Nephron progenitor cell (in vitro differentiated cells): Measurements from ENCODE around the gene NOS3.

ENCODE experiments used
- DNase-seq: peaks from one replicate; pipeline ENCODE4 v3.0.0; 2021
- H3K27ac Mint-ChIP-seq: 2 replicates; pipeline ENCODE4 v1.8.0; 2021; ENCODE audit warnings: mild to moderate bottlenecking, moderate library complexity, mixed read lengths
- H3K27me3 Mint-ChIP-seq: 2 replicates; pipeline ENCODE4 v1.8.0; 2021; ENCODE audit warnings: mild to moderate bottlenecking, low read depth, mixed read lengths; ENCODE audit not compliant: poor library complexity
- H3K36me3 Mint-ChIP-seq: 2 replicates; pipeline ENCODE4 v1.8.0; 2021; ENCODE audit warnings: low read depth, mixed read lengths
- H3K4me1 Mint-ChIP-seq: 2 replicates; pipeline ENCODE4 v1.8.0; 2021; ENCODE audit warnings: mixed read lengths
- H3K4me3 Mint-ChIP-seq: 2 replicates; pipeline ENCODE4 v1.8.0; 2021; ENCODE audit warnings: mild to moderate bottlenecking, moderate library complexity, mixed read lengths
- H3K9me3 Mint-ChIP-seq: 2 replicates; pipeline ENCODE4 v1.8.0; 2021; ENCODE audit warnings: mild to moderate bottlenecking, moderate library complexity, mixed read lengths
- CTCF ChIP-seq: fragments of 200-600 bp; sonication (generic); IDR thresholded peaks from 2 replicates; pipeline ENCODE4 v1.5.0; 2021; ENCODE audit warnings: antibody characterized with exemption

The NOS3 gene

GRCh38 chr7:150958597-150958996 lies 32.2 kb upstream of the NOS3 start:
- Mint-ChIP-seq H3K27me3 (peaks cover 10% of the 10 kb centered on the region), H3K9me3 (no peaks in the 10 kb centered on the region), H3K4me3 (no peak overlapping the region), H3K36me3 (peaks cover 4% of the 10 kb centered on the region), H3K27ac (no peak overlapping the region), H3K4me1 (peaks cover 81% of the 10 kb centered on the region)
- DNase-seq = no peak
- TF ChIP-seq CTCF = no peak

DNA sequence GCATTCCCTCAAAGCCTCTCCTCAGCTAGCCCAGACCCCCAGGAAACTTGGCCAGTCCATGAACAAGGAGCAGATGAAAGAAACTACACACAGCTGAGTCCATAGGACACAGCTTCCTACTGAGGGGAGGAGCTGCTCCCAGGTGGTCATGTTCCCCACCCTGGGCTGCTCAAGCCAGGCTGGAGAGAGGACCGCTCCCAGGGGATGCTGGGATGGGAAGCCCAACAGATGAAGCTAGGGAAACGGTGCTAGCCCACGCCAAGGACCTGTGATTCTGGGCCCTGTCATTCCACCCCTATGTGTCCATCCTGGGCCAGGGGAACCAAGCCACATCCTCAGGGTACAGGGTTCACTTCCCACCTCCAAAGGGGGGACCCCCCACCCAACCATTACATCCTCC lies 31.7 kb upstream of the NOS3 start:
- DNase-seq = no peak
- H3K27me3 Mint-ChIP-seq = peaks cover 6% of the 10 kb centered on the region
- H3K4me1 Mint-ChIP-seq = peaks cover 80% of the 10 kb centered on the region
- no peak overlapping the region for H3K27ac Mint-ChIP-seq
- H3K9me3 Mint-ChIP-seq = no peaks in the 10 kb centered on the region
- H3K36me3 Mint-ChIP-seq = peaks cover 4% of the 10 kb centered on the region
- no peak overlapping the region for H3K4me3 Mint-ChIP-seq
- TF ChIP-seq CTCF = no peak

DNA sequence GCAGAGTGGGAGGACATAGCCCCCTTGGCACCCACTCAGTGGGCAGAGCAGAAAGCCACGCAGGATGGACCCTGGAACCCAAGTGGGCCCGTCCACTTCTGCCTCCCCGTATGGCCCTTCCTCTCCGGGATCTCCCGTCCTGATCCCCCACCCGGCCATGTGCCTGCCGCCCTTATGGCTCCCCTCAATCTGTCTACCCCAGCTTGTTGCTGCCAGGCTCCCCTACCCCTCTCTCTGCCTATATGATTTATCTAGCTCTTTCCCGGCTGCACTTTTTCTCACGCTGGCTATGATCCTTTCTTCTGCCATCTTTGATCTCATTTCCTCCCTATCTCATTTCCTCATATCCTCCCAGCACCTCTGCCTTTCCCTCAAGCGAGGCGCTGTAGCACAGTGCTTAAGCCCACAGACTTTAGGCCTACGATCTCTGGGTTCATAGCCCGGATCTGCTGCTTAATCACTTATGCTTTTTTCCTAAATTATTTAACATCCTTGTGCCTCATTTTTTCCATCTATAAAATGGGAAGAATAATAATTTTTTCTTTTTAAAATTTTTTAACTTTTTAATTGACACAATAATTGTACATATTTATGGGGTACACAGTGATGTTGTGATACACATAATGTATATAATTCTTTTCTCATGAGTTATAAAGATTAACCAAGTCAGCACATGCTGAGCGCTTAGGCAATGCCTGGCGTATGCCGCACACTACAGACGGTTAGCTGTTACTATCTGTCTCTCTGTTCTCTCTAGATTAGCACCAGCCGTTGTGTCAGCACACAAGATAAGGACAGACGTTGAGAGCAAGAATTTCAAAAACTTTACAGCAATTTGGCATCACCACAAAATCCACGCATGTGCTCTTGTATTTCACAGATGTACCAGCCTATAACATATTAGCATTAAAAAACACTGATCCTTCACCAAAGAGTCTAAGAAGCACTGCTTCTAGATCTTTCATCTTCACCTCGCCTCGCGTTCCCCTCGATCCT lies 30.8 kb upstream of the NOS3 start:
- H3K36me3 Mint-ChIP-seq = peaks cover 4% of the 10 kb centered on the region
- DNase-seq = peak; percentile 1
- no peak for TF ChIP-seq CTCF
- peaks cover 80% of the 10 kb centered on the region for H3K4me1 Mint-ChIP-seq
- peak overlapping the region; percentile 17 for H3K4me3 Mint-ChIP-seq
- no peaks in the 10 kb centered on the region for H3K9me3 Mint-ChIP-seq
- peaks cover 6% of the 10 kb centered on the region for H3K27me3 Mint-ChIP-seq
- peak overlapping the region; percentile 40 for H3K27ac Mint-ChIP-seq

DNA sequence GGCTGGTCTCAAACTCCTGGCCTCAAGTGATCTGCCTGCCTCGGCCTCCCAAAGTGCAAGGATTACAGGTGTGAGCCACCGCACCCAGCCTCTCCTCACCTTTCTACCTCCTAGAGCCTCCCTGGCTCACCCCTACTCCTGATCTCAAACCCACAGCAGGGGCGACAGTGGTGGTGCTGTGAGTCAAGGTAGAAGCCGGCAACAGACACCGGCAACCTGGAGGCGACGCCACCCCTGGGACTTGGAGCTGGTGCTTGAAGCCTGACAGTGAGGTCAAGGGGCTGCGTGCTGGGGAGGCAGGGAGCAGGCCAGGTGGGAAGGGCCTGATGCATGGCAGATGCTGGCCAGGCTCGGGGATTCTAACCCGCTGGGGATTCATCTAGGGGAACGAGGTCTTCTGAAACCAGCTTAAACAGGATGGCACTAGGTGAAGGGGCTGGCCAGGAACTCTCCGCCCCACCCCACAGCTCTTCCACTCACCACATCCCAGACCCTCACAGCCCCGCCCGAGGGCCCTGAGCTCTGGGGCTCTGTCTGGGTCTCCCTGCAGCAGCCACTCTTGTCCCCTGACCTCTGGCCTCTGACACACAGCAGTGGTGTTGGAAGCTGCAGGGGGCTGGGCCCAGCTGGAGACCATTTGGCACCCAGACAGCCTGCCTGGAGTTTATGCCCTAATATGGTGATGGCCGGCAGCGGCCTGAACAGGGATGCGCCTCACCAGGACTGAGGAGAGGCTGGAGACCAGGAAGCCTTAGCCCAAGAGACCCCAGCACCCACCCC lies 29.1 kb upstream of the NOS3 start:
- peak; percentile 59 for DNase-seq
- peak overlapping the region; percentile 94 for H3K27ac Mint-ChIP-seq
- peaks cover 4% of the 10 kb centered on the region for H3K36me3 Mint-ChIP-seq
- no peak for TF ChIP-seq CTCF
- H3K27me3 Mint-ChIP-seq = peaks cover 6% of the 10 kb centered on the region
- no peaks in the 10 kb centered on the region for H3K9me3 Mint-ChIP-seq
- H3K4me1 Mint-ChIP-seq = peaks cover 77% of the 10 kb centered on the region
- H3K4me3 Mint-ChIP-seq = peak overlapping the region; percentile 18

GRCh38 chr7:150962290-150962552 lies 28.6 kb upstream of the NOS3 start:
- no peak for DNase-seq
- no peaks in the 10 kb centered on the region for H3K9me3 Mint-ChIP-seq
- H3K27me3 Mint-ChIP-seq = peaks cover 5% of the 10 kb centered on the region
- H3K4me3 Mint-ChIP-seq = no peak overlapping the region
- peaks cover 3% of the 10 kb centered on the region for H3K36me3 Mint-ChIP-seq
- peaks cover 73% of the 10 kb centered on the region for H3K4me1 Mint-ChIP-seq
- no peak for TF ChIP-seq CTCF
- peak overlapping the region; percentile 94 for H3K27ac Mint-ChIP-seq
